SU-DHL-6 (cell line): Measurements from ENCODE around the gene NUB1.

ENCODE experiments used
- H2AFZ ChIP-seq: fragments of 200-600 bp; sonication (generic); 2 replicates; pipeline ENCODE4 v1.6.1; 2014; ENCODE audit warnings: low read depth, mild to moderate bottlenecking, moderate library complexity, mixed read lengths, antibody characterized with exemption, low read length; ENCODE audit not compliant: severe bottlenecking
- H3F3A ChIP-seq: fragments of 200-600 bp; shearing (Covaris generic); 2 replicates; pipeline ENCODE4 v1.6.0; 2016; ENCODE audit warnings: antibody characterized with exemption, mild to moderate bottlenecking; ENCODE audit not compliant: insufficient read depth
- H3K27ac ChIP-seq: fragments of 200-600 bp; sonication (generic); 2 replicates; pipeline ENCODE4 v1.5.1; 2016; ENCODE audit warnings: low read depth, mild to moderate bottlenecking, low read length, moderate library complexity, mixed read lengths
- H3K27me3 ChIP-seq: fragments of 200-600 bp; sonication (generic), shearing (Covaris generic); 2 replicates; pipeline ENCODE4 v1.6.0; 2014; ENCODE audit warnings: mild to moderate bottlenecking, low read length
- H3K36me3 ChIP-seq: fragments of 200-600 bp; sonication (generic); 2 replicates; pipeline ENCODE4 v1.6.1; 2014; ENCODE audit warnings: mild to moderate bottlenecking, low read length, mixed read lengths
- H3K4me2 ChIP-seq: fragments of 300-600, 200-600 bp; shearing (Covaris generic), sonication (generic); 2 replicates; pipeline ENCODE4 v1.6.0; 2014; ENCODE audit warnings: low read length, low read depth, mild to moderate bottlenecking; ENCODE audit not compliant: poor library complexity, severe bottlenecking
- H3K4me3 ChIP-seq: fragments of 200-600 bp; sonication (generic); 2 replicates; pipeline ENCODE4 v1.5.1; 2014; ENCODE audit warnings: antibody characterized with exemption, low read length, mild to moderate bottlenecking, mixed read lengths; ENCODE audit not compliant: insufficient read depth, poor library complexity, severe bottlenecking
- H3K79me2 ChIP-seq: fragments of 200-600 bp; sonication (generic); 2 replicates; pipeline ENCODE4 v1.6.1; 2014; ENCODE audit warnings: mild to moderate bottlenecking, low read length, moderate library complexity; ENCODE audit not compliant: insufficient read depth
- H3K9ac ChIP-seq: fragments of 200-600 bp; sonication (generic); 2 replicates; pipeline ENCODE4 v1.7.0; 2014; ENCODE audit warnings: mild to moderate bottlenecking, low read length
- H3K9me2 ChIP-seq: fragments of 200-600 bp; sonication (generic); replicated peaks from 2 replicates; pipeline ENCODE4 v1.6.1; 2014; ENCODE audit warnings: low read length; ENCODE audit not compliant: insufficient read depth
- H3K9me3 ChIP-seq: fragments of 200-600 bp; sonication (generic); 2 replicates; pipeline ENCODE4 v1.6.1; 2014; ENCODE audit warnings: low read length, mixed read lengths; ENCODE audit not compliant: insufficient read depth
- H4K20me1 ChIP-seq: fragments of 200-600 bp; sonication (generic); 2 replicates; pipeline ENCODE4 v1.6.1; 2014; ENCODE audit warnings: low read depth, mild to moderate bottlenecking, antibody characterized with exemption, low read length, moderate library complexity, mixed read lengths
- EZH2phosphoT487 ChIP-seq: fragments of 200-600 bp; sonication (generic), shearing (Covaris generic); conservative IDR thresholded peaks from 2 replicates; pipeline ENCODE4 v1.6.1; 2018; ENCODE audit warnings: mild to moderate bottlenecking, antibody characterized with exemption, low read length, moderate library complexity, mixed read lengths
- TF ChIP-seq, protein P1 (sequence below): fragments of 200-600 bp; sonication (generic); IDR thresholded peaks from one replicate; pipeline ENCODE4 v1.5.1; 2017; ENCODE audit warnings: antibody characterized with exemption, mild to moderate bottlenecking, low read length, moderate library complexity; ENCODE audit not compliant: insufficient read depth, poor library complexity, severe bottlenecking

Gene NUB1

DNA sequence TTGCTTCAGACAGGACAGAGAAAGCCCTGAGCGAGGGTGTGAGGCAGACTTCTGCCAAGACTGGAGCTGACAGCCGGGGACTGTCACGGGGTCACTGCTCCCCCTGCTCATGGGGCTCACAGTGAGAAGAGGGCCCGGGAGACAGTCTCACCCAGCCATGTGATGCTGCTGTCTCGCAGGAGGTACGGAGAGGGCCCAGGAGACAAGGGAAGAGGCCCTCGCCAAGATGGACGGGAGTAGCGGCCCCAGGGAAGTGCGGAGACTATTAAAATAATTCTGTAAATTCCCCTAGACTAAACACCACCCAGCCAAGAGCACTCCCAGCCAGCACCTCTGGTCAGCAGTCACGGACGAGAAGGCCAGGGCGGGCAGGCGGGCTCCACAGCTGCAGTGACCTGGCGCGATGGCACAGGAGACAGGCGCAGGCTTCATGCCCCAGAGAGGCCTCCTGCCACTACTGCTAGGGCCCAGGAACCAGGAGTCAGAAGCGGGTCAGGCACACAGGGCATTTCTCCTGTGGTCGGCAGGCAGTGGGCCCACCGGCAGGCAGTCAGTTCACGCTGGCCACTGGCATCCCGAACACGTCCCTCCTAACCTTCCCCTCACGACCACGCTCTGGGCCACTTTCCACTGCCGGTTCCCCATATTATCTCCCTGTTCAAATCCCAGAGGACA, 44.2 kb downstream of the NUB1 start:
- Histone ChIP-seq H3K9ac (no peak overlapping the region), H3K79me2 (no peaks in the 10 kb centered on the region), H3K27ac (no peak overlapping the region), H2AFZ (no peak overlapping the region), H3K27me3 (no peaks in the 10 kb centered on the region), H4K20me1 (no peaks in the 10 kb centered on the region), H3K4me3 (no peak overlapping the region), H3F3A (0 out of 2 replicates have a peak, but pooled peaks cover 3% of the 10 kb centered on the region), H3K9me3 (no peaks in the 10 kb centered on the region), H3K36me3 (no peaks in the 10 kb centered on the region), H3K4me2 (no peak overlapping the region), H3K9me2 (no peaks in the 10 kb centered on the region)
- no peak for TF ChIP-seq EZH2phosphoT487
- TF ChIP-seq, protein P1, sequence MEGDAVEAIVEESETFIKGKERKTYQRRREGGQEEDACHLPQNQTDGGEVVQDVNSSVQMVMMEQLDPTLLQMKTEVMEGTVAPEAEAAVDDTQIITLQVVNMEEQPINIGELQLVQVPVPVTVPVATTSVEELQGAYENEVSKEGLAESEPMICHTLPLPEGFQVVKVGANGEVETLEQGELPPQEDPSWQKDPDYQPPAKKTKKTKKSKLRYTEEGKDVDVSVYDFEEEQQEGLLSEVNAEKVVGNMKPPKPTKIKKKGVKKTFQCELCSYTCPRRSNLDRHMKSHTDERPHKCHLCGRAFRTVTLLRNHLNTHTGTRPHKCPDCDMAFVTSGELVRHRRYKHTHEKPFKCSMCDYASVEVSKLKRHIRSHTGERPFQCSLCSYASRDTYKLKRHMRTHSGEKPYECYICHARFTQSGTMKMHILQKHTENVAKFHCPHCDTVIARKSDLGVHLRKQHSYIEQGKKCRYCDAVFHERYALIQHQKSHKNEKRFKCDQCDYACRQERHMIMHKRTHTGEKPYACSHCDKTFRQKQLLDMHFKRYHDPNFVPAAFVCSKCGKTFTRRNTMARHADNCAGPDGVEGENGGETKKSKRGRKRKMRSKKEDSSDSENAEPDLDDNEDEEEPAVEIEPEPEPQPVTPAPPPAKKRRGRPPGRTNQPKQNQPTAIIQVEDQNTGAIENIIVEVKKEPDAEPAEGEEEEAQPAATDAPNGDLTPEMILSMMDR = no peak

DNA sequence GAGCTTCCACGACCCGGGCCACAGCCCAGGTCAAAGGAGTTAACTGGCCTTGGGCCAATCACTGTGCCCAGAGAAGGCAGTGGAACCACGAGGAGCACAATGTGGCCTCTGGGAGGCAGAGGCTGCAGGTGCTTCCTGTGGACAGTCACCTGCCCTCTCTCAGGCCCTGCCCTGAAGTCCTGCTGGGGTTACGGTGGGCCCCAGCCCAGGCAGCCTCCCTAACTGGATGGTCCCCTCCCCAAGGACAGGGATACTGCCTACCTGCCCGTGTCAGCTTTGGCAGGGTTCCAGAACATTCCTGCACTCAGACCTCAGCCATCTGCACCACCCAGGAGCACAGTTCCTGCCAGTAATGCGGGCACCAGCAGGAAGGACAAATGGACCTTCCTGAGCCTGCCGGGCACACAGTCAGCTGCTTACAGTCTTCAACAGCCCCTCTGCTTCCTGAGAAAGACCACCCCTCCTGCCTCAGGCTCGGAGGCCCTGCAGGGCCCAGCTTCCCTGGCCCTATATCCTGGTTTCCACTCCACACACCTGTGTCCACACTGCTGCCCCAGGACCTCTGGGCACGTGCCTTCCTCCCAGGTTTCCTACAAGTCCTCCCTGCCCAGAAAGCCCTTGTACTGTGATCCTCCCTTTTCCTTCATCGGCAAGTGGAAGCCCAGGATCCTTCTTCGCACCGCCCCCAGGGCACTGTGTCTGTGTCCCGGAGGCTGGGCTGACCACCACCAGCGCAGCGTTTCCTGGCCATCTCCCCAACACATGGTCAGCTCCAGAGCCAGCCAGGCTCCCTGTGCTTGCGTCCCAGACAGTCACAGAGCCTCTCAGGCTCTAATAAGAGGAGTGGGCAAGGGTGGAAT, 44.9 kb downstream of the NUB1 start:
- Histone ChIP-seq H2AFZ (no peak overlapping the region), H3K27ac (no peak overlapping the region)

DNA sequence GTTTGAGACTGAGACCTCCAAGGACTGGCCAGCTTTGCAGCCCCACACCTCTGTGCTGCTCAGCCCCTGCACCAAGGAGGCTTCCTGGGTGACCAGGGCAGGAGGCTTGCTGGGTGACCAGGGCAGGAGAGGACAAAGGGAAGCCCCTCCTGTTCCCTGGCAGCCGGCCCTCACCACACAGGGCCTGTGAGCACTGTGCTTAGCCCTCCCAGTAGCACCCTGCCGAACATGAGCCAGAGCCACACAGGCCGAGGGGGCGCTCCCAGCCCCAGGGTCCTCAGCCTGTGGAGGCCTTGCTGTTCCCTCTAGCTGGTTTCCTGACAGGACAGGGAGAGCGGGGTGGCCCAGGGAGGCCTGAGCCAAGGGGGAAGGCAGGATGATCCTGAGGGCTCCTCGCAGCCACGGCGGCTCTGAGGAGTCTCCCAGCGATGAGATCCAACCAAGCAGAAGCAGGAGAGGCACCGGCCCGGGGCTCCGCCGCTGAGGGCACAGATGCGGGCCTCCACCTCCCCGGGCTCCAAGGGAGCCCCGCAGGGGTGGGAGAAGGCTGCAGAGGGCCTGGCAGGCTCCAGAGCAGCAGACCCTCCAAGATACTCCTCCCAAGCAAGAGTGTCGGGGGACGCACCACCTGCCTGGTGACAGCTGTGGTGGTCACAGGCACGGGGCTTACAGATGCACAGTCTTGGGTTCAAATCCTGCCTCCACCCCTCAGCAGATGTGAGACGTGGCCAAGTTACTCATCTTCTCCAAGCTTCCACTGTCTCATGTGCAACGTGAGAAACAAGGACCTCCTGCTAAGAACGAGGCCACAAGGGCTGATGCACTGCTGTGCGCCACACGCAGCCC, 45.8 kb downstream of the NUB1 start:
- H3K9ac ChIP-seq = no peak overlapping the region
- no peaks in the 10 kb centered on the region for H3K9me2 ChIP-seq
- 0 out of 2 replicates have a peak, but pooled peaks cover 3% of the 10 kb centered on the region for H3F3A ChIP-seq
- no peaks in the 10 kb centered on the region for H3K79me2 ChIP-seq
- H2AFZ ChIP-seq = no peak overlapping the region
- TF ChIP-seq, protein P1 = no peak
- H3K9me3 ChIP-seq = no peaks in the 10 kb centered on the region
- H3K36me3 ChIP-seq = no peaks in the 10 kb centered on the region
- no peak overlapping the region for H3K4me3 ChIP-seq
- no peaks in the 10 kb centered on the region for H4K20me1 ChIP-seq
- H3K4me2 ChIP-seq = no peak overlapping the region
- H3K27ac ChIP-seq = no peak overlapping the region
- no peaks in the 10 kb centered on the region for H3K27me3 ChIP-seq

More for the DNA sequence above, 44.9 kb downstream of the NUB1 start:
- Histone ChIP-seq H3K9me2 (no peaks in the 10 kb centered on the region), H3K36me3 (no peaks in the 10 kb centered on the region), H3K27me3 (no peaks in the 10 kb centered on the region), H3K4me2 (no peak overlapping the region), H3K4me3 (no peak overlapping the region), H3K9ac (no peak overlapping the region), H3K79me2 (no peaks in the 10 kb centered on the region), H3K9me3 (no peaks in the 10 kb centered on the region), H3F3A (0 out of 2 replicates have a peak, but pooled peaks cover 3% of the 10 kb centered on the region), H4K20me1 (no peaks in the 10 kb centered on the region)
- TF ChIP-seq, protein P1 = no peak
- no peak for TF ChIP-seq EZH2phosphoT487
